ENCODE measurements around the gene INAFM2.

Gene INAFM2

GRCh38 chr15:40287968-40288367, 35.5 kb upstream of the INAFM2 start:
- no peak for DNase-seq

- no peak for DNase-seq
These were observed 34.2 kb upstream of the INAFM2 start for GRCh38 chr15:40289140-40289775.

GRCh38 chr15:40290545-40290917, 33.0 kb upstream of the INAFM2 start:
- DNase-seq: no peak

- no peak for DNase-seq
These were observed 32.4 kb upstream of the INAFM2 start for GRCh38 chr15:40290918-40291574.

- no peak for DNase-seq
These were observed 31.2 kb upstream of the INAFM2 start for GRCh38 chr15:40292246-40292645.

- no peak for DNase-seq
These were observed 30.5 kb upstream of the INAFM2 start for GRCh38 chr15:40293006-40293405.

- DNase-seq: no peak
These were observed 29.3 kb upstream of the INAFM2 start for GRCh38 chr15:40293905-40294895.

- no peak for DNase-seq
These were observed 28.2 kb upstream of the INAFM2 start for GRCh38 chr15:40295297-40295696.

- no peak for DNase-seq
These were observed 27.5 kb upstream of the INAFM2 start for GRCh38 chr15:40295877-40296560.

GRCh38 chr15:40296561-40297230, 26.8 kb upstream of the INAFM2 start:
- no peak for DNase-seq

- no peak for DNase-seq
These were observed 26.1 kb upstream of the INAFM2 start for GRCh38 chr15:40297356-40297755.

- DNase-seq: no peak
These were observed 25.1 kb upstream of the INAFM2 start for GRCh38 chr15:40298216-40298935.

GRCh38 chr15:40300367-40300766, 23.1 kb upstream of the INAFM2 start:
- DNase-seq: no peak

GRCh38 chr15:40300771-40301170, 22.7 kb upstream of the INAFM2 start:
- no peak for DNase-seq

- no peak for DNase-seq
These were observed 21.9 kb upstream of the INAFM2 start for GRCh38 chr15:40301467-40302179.

GRCh38 chr15:40302288-40302886, 21.1 kb upstream of the INAFM2 start:
- DNase-seq: no peak

GRCh38 chr15:40302981-40303380, 20.5 kb upstream of the INAFM2 start:
- DNase-seq: no peak

- no peak for DNase-seq
These were observed 19.9 kb upstream of the INAFM2 start for GRCh38 chr15:40303576-40303975.

- DNase-seq: no peak
These were observed 18.2 kb upstream of the INAFM2 start for GRCh38 chr15:40305281-40305680.

GRCh38 chr15:40306371-40306770, 17.1 kb upstream of the INAFM2 start:
- DNase-seq: peak; percentile 32

GRCh38 chr15:40306908-40307307, 16.6 kb upstream of the INAFM2 start:
- no peak for DNase-seq

All from CD4-positive, alpha-beta T cell treated with Interleukin-15 for 1 hour (primary cell).